Activated T-cell treated with anti-CD3 and anti-CD28 coated beads, Interleukin-2, amount 50 U/mL, for 48 hours (primary cell): ENCODE measurements around the gene POU4F3.
A peak's percentile ranks its signal among the peaks of the same experiment; 100 is the strongest.

ENCODE experiments used
- DNase-seq, 2 experiments: peaks; one replicate each; pipeline ENCODE4 v3.0.0-alpha.2; 2020

Gene POU4F3

GRCh38 chr5:146340260-146341081 lies 1.8 kb downstream of the POU4F3 start:
- DNase-seq = peak; percentile 58 to 65

GRCh38 chr5:146341854-146342253 lies 3.2 kb downstream of the POU4F3 start:
- no peak for DNase-seq

GRCh38 chr5:146342519-146342881 lies 3.9 kb downstream of the POU4F3 start:
- DNase-seq = no peak

GRCh38 chr5:146342882-146343865 lies 4.5 kb downstream of the POU4F3 start:
- DNase-seq = no peak

- DNase-seq = peak in 1 of 2 experiments; percentile 32
Measured at GRCh38 chr5:146344155-146345118, 5.8 kb downstream of the POU4F3 start.

- DNase-seq = no peak
Measured at GRCh38 chr5:146345240-146345577, 6.6 kb downstream of the POU4F3 start.

- no peak for DNase-seq
Measured at GRCh38 chr5:146345578-146346366, 7.1 kb downstream of the POU4F3 start.

- DNase-seq = no peak
Measured at GRCh38 chr5:146357126-146357525, 18.5 kb downstream of the POU4F3 start.

GRCh38 chr5:146359836-146360235 lies 21.2 kb downstream of the POU4F3 start:
- no peak for DNase-seq

- no peak for DNase-seq
Measured at GRCh38 chr5:146363161-146363874, 24.7 kb downstream of the POU4F3 start.

- DNase-seq = no peak
Measured at GRCh38 chr5:146365618-146366017, 27.0 kb downstream of the POU4F3 start.

- DNase-seq = no peak
Measured at GRCh38 chr5:146366904-146367303, 28.3 kb downstream of the POU4F3 start.

GRCh38 chr5:146368137-146368536 lies 29.5 kb downstream of the POU4F3 start:
- DNase-seq = no peak

- no peak for DNase-seq
Measured at GRCh38 chr5:146369691-146370090, 31.1 kb downstream of the POU4F3 start.

GRCh38 chr5:146376821-146377220 lies 38.2 kb downstream of the POU4F3 start:
- DNase-seq = no peak

- no peak for DNase-seq
Measured at GRCh38 chr5:146378986-146379385, 40.3 kb downstream of the POU4F3 start.

GRCh38 chr5:146380714-146381113 lies 42.1 kb downstream of the POU4F3 start:
- no peak for DNase-seq

- no peak for DNase-seq
Measured at GRCh38 chr5:146388386-146388785, 49.7 kb downstream of the POU4F3 start.

- DNase-seq = no peak
Measured at GRCh38 chr5:146390469-146390868, 51.8 kb downstream of the POU4F3 start.
